Middle frontal gyrus (tissue), 1 donor: ENCODE data around the gene CHORDC1.
"Not testable (repeated sequence)": the region's sequence is repeated elsewhere in the genome, so short reads cannot be mapped to it uniquely, and the experiment has no call there.

ENCODE experiments used
- DNase-seq: peaks from one replicate; pipeline ENCODE4 v3.0.0-alpha.2; 2015; ENCODE audit warnings: low spot score; ENCODE audit errors: extremely low spot score

Gene CHORDC1

DNA sequence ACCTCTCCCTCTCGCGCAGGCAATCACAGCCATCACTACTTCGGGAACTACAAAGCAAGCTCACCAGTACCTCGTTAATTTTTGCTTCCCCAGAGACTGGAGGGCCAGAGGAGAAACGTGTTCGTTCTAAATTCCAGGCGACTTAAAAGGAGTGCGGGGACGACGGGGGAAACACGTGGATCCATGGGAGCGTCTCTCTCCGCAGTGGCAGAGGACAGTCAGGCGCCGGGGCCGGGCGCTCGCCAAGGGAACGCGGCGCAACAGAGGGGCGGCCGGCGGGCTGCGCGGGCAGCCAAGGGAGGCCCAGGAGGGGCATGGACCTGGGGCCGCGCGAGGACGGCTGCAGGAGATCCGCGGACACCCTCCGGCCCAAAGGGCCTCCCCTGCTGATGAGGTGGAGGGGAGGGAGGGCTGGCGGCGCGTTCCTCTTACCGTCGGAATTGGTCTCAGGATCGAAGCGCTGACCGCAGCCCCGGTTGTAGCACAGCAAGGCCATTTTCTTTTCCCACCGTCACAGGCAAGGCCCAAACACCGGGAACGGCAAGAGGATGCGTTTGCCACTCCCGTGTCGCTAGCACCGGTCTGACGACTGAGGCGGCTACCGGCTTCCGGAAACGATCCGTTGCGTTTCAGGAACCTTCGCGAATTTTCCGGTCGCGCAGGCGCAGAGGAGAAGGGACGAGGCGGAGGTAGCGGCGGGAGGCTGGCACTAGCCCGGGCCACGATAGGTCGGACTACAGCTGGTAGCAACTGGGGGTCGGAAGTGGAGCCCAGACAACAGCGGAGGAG is at the start of gene CHORDC1:
TSS of gene CHORDC1 (minus strand) at position 591 of the 789 bp plus-strand sequence. CDS start at position 496, 95 bp downstream.
- DNase-seq: peak; percentile 88

GRCh38 chr11:90257158-90257525 is 34.3 kb upstream of the CHORDC1 start:
- no peak for DNase-seq

GRCh38 chr11:90256404-90257157 is 33.7 kb upstream of the CHORDC1 start:
- no peak for DNase-seq

DNA sequence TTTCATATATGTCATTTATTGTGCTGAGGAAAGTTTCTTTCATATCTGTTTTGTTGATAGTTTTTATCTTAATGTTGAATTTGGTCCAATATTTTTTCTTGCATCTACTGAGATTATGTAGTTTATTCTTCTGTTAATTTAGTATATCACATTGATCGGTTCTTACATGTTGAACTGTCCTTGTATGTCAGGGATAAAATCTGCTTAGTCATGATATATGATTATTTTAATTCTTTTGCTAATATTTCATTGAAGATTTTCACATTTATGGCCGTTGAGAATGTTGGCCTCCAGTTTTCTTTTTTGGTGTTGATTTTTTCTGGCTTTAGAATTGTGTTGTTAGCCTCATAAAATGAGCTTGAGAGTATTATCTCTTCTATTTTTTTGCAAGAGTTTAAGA is 31.2 kb upstream of the CHORDC1 start:
- DNase-seq: no peak

GRCh38 chr11:90252053-90252452 is 29.2 kb upstream of the CHORDC1 start:
- no peak for DNase-seq

- no peak for DNase-seq
These were observed 28.8 kb upstream of the CHORDC1 start for GRCh38 chr11:90251599-90251998.

GRCh38 chr11:90250970-90251369 is 28.1 kb upstream of the CHORDC1 start:
- no peak for DNase-seq

GRCh38 chr11:90246468-90246867 is 23.6 kb upstream of the CHORDC1 start:
- no peak for DNase-seq

DNA sequence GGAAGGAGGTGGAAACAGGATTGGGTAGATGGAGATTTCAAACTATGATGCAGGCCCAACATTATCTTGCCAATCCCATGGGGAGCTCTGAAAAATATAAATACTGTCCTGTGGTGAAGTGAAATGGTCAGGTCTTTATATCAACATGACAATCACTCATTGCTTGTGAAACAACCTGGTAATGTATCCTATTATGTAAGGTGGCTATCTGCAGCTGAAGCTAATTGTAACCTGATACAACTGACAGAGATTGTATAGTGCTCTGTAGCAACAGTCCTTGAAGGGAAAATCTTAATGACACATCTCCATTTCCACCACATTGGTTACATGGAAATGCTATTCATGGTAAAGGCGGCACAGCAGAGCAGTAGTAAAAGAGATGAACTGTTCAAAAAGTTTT is 20.7 kb upstream of the CHORDC1 start:
- DNase-seq: no peak

GRCh38 chr11:90242894-90243416 is 20.1 kb upstream of the CHORDC1 start:
- no peak for DNase-seq

DNA sequence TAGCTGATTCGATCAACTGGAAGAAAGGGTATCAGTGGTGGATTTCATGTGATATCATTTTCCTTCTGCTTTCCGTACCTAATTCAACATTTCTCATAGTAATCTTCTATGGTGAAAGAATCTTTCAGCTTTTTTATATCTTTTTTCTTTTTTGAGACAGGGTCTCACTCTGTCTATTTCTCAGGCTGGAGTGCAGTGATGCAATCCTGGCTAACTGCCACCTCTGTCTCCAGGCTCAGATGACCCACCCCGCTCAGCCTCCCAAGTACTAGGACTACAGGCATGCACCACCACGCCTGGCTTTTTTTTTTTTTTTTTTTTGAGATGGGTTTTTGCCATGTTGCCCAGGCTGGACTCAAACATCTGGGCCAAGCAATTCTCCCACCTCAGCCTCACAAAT is 18.6 kb upstream of the CHORDC1 start:
- DNase-seq: no peak

DNA sequence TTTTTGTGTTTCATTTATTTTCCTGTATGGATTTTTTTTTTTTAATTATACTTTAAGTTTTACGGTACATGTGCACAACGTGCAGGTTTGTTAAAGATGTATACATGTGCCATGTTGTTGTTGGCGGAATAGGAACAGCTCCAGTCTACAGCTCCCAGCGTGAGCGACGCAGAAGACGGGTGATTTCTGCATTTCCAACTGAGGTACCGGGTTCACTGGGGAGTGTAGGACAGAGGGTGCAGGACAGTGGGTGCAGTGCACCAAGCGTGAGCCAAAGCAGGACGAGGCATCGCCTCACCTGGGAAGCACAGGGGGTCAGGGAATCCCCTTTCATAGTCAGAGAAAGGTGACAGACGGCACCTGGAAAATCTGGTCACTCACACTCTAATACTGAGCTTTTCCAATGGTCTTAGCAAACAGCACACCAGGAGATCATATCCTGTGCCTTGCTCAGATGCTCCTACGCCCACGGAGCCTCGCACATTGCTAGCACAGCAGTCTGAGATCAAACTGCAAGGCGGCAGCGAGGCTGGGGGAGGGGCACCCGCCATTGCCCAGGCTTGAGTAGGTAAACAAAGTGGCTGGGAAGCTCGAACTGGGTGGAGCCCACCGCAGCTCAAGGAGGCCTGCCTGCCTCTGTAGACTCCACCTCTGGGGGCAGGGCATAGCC is 17.3 kb upstream of the CHORDC1 start:
- DNase-seq: not testable (repeated sequence)

GRCh38 chr11:90237004-90237403 is 14.2 kb upstream of the CHORDC1 start:
- no peak for DNase-seq

DNA sequence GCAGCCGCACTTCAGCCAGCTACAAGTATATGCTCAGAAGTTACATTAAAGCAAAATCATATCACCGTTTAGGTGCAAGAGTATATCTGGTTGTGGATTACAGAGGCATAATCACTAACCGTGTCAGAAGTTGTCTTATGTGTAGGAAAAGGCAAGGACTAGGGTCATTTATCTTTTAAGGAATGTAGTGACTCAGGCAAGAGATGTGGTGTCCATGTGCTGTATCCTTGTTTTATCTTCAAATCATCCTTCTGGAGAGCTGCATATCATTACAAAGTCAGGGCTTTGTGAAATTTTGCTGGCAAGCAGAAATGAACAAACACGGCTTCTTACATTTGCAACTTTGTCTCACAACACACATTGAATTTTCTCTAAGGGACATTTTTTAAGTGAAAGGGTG is 12.7 kb upstream of the CHORDC1 start:
- DNase-seq: no peak

GRCh38 chr11:90234977-90235376 is 12.1 kb upstream of the CHORDC1 start:
- DNase-seq: no peak

DNA sequence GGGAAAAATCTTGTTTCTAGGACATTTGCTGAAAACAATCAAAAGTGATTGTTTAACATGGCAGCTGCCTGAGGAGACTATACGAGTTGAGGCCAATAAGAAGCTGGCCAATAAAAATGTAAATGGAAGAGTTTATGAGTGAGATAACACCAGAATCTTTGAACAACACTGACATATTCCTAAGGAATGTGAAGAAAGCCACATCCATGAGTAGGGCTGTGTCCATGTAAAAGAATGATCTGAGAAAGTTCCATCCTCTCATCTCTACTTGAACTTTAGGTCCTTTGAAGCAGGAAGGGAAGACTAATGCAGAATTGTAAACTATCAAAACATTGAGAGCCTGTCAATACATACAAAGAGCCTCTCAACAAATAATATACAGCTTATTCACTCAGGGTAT is 6.9 kb upstream of the CHORDC1 start:
- no peak for DNase-seq

DNA sequence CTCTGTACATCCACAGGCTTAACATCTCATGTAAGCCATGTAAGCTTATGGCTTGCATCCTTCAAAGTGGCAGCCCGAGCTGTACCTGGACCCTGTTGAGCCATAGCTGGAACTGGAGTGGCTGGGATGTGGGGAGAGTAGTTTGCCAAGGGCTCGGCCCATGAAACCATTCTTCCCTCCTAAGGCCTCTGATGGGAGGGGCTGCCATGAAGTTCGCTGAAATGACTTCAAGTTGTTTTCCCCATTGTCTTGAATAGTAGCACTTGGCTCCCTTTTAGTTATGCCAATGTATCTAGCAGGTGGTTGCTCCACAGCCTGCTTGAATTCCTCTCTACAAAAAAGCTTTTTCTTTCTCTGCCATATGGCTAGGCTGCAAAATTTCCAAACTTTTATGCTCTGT is 5.2 kb upstream of the CHORDC1 start:
- no peak for DNase-seq

DNA sequence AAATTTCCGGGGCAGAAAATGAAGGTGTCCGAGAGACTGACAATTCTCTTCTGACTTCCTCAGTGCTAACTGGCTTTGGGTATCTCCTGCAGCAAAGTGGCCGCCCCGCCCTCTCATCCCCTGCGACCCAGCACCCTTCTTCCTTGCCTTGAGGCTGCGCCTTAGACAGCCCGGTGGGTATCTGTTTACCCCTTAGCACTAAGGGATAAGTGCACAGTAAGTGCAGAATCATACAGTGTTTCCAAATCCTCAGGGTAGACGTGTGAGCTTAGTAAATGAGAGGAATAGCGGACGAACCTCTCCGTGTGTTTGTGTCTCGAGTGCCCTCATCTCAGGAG is 368 bp upstream of the CHORDC1 start:
- DNase-seq: no peak

DNA sequence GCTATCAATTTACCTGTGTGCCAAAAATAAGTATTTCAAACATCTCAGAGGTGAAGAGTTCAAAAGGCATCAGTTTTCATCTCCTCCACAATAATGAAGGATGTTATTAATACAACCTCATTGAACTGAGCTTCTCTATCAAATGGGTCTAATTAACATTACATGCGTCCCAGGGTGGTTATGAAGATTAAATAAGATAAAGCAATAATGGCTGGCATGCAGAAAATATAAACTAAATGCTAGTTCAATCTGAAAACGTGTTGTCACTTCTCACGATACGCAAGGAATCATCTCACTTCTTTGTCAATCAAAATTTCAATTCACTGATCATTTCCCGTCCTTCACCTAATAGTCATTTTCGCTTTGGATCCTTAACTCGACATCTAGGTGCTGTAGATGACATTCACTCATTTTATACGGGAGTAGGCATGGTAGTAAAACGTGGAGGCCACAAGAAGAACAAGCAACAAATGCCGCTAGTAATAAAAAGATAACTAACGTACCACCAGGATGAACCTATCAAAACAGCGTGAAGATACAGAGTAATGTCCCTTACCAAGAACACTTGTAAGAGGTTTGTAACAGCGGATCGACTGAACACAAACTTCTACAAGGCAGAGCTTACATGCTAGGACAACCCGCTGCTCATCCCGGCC is 918 bp downstream of the CHORDC1 start:
- no peak for DNase-seq

DNA sequence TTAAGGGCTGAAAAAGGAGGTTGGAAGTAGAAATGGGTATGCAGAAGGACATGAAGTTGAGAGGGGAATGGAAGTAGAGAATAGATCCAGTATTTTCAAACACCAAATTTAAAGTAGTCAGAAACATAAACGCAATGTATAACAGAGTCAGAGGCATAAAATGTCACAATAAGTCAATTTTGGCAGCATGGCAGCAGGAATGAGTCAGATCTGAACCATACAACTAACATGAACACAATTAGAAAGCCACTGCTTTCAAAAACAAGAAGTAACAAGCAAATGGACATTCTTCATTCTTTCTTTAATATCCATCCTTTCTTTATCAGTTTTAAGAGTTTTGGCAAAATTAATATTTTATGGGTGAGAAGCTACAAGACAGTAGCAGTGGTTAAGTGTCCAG is 2.5 kb downstream of the CHORDC1 start:
- DNase-seq: no peak

DNA sequence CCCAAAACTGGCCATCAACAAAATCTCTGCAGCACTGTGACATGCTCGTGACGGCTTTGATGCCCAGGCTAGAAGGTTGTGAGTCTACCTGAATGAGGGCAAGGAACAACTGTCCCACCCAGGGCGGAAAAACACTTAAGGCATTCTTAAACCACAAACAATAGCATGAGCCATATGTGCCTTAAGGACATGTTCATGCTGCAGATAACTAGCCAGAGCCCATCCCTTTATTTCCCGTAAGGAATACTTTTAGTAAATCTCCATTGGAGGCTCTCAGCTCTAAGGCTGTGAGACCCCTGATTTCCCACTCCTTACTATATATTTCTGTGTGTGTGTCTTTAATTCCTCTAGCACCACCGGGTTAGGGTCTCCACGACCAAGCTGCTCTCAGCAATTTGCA is 3.4 kb downstream of the CHORDC1 start:
- DNase-seq: no peak

DNA sequence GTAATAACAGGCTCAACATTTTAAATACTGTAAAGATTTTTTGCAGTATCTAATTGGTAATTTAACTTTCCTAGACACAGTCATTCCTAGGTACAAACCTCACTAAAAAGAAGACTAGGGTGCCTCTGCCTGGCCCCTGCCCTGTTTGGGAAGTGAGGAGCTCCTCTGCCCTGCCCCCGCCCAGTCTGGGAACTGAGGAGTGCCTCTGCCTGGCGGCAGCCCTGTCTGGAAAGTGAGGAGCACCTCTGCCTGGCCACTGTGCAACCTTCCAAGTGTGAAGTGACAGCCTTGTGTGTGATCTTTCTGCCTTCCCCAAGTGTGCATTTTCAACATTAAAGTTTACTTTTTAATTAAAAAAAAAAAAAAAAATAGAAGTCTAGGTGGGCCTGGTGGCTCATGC is 4.2 kb downstream of the CHORDC1 start:
- no peak for DNase-seq
